Left colon (tissue), 2 donors: Measurements from ENCODE around the gene TLE7. TPM values are rescaled to one million over a fixed set of nuclear protein-coding genes. Genes with fewer than 3 reads are reported as not detected.

Source experiments
- ATAC-seq: fragments of 200-7000 bp; cut with Tn5 transposase; one replicate; pipeline ENCODE4 v1.9.1; 2020; ENCODE audit warnings: mild to moderate bottlenecking, moderate library complexity
- DNase-seq, 2 donors: peaks; one replicate each; pipeline ENCODE4 v3.0.0-alpha.2; 2020
- intact Hi-C, 2 donors: fragments of 100-400 bp; cut with DNase I in 1 of 2; cut with micrococcal nuclease in 1 of 2; formaldehyde crosslinking; loops; one replicate each; pipeline versions ENCODE4 v1.11.2 to v1.14.0; 2022; cut with DNase I, micrococcal nuclease
- total RNA-seq, 2 donors: library from RNA; stranded (reverse); fragmentation: NEBNext Ultra II Directional; extraction: Animal tissue kit (Norgen Biotek cat#: 25700); gene quantifications; one replicate each; pipeline ENCODE4 v1.2.1, GENCODE V29; 2021
- donor health status: DM: no; HTN: no; CAD: no.
- donor health status: DM: yes; HTN: yes; CAD: no.

TLE7 gene
- total RNA-seq, 2 donors from 2014 or later = not detected

DNA sequence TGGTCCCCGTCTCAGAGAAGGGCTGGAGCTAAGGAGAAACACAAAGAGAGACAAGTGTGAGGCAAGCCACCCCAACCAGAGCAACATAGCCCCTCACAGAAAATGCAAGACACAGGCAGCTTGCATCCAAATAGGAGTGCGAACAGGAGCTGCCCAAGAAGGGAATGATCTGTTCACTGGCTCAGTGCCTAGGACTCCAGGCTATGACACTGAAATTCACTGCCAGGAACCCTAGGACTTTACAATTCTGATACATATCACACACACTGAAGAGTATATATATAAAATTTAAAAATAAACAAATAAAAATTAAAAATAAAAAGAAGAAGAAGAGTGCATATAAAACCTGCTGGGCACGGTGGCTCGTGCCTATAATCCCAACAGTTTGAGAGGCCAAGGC lies 14.9 kb upstream of the TLE7 start:
- intact Hi-C loops = no loop called here
- DNase-seq (no peak), ATAC-seq (no peak)

DNA sequence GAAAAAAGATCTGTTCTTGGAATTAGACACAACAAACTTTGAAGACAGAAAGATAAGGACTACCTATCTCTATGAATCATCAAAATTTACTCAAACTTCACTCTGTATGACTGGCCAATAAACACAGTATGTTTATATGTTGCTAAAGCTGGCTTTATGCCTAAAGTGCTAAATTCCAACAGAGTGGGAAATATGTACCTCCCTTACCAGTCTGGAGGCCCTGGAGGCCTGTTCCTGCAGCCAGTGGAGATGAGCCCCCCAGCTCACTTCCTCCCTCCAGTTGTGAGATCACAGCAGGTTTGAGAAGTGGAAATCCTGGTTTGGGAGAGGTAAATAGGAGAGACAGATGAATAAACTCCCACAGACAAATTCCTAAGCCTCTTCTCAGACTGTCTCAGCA lies 11.2 kb upstream of the TLE7 start:
- intact Hi-C loops = no loop called here
- no peak for DNase-seq
- no peak for ATAC-seq

- ATAC-seq (no peak), DNase-seq (no peak)
- intact Hi-C loops = no loop called here
These were observed 7.2 kb upstream of the TLE7 start for GRCh38 chr16:71449020-71449419.

GRCh38 chr16:71448274-71448866 lies 6.5 kb upstream of the TLE7 start:
- DNase-seq (no peak), ATAC-seq (no peak)
- intact Hi-C loops = no loop called here

DNA sequence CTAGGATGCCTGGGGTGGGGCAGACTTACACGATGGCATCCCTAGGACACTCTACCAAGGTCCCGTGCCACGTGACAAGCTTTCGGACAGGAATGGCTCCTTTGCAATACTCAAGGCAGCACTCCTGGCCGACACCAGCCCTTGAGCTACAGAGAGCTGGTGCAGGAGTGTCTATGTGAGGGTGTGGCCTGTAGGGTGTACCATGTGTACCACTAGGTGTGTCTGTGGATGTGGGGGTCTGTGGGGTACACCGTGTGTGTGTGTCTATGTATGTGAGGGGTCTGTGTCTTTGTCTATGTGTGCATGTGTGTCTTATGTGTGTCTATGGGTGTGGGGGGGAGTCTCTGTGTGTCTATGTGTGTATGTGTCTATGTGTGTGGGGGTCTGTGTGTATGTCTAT lies 1.9 kb upstream of the TLE7 start:
- DNase-seq (no peak), ATAC-seq (no peak)
- intact Hi-C loops = no loop called here

DNA sequence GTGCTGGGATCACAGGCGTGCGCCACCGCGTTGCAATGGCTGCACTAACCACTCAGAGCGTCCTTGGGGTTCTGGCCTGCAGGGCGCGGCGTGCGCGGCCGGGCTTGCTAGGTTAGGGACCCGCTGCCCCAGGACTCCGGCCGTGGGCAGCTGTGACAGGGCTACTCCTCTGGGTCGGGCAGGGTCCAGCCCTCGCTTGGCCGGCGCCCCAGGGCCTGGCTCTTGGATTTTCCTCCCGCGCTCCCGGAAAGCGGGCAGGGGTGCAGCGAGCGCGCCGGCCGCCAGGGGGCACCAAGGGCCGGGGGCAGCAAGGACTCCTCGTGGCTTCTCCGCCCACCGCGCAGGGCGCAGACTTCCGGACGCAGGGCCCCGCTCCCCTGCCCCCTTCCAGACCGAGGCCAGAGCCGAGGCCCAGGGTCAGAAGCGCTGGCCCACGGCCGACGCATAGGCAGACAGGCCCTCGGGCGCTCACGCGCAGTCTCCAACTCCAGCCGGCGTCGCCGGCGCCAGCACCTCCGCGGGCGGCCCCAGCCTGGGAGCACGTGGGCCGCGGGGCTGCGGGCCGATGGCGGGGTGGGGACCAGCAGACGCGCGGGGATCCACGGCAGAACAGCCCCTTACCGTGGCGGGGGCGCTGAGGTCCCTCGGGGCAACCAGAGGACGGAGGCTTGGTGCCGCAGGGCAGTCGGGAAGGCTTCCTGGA lies 355 bp downstream of the TLE7 start:
- ATAC-seq = no peak
- intact Hi-C loops = no loop called here

DNA sequence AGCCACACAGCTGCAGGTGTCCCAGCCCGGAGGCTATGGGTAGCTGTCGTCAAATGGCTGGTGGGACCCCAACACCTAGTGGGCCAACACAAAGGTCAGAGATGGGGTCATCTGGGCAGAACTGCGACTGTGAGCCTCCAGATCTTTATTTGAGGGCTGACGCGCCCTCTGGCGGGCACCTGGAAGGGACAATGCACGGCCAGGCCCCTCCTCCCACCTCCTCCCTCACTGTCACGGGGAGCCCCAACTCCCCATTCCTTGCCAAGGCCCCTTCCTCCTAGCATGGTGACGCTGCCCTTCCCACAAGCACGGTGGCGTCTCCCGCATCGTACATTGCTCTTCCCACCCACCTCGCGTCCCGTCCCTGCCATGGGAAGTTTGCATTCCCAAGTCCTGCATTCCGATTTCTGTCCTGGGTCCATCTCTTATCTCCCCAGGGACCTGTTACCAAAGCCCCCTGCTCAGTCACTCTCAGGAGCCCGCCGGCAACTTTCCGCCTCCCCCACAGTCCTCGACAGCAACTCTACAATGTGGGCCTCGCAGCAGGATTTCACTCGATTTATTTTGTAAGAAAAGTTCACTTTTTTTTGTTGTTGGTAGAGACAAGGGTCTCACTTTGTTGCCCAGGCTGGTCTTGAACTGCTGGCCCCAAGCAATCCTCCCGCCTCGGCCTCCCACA lies 1.0 kb downstream of the TLE7 start:
- ATAC-seq (no peak), DNase-seq (no peak)
- intact Hi-C loops = no loop called here

More for the DNA sequence above, 355 bp downstream of the TLE7 start:
- no peak for DNase-seq

DNA sequence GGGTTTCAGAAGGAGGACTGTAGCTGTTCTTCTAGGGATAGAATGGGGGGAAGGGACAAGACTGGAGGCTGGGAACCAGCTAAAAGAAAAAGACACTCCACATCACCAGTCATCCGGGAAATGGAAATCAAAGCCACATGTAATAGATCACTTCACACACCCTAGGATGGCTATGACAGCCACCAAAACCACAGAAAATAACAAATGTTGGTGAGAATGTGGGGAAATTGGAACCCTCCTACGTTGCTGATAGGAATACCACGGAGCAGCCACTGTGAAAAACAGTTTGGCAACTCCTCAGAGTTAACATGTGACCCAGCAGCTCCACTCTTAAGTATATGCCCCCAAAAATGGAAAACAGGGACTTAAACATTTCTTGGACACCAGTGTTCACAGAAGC lies 2.3 kb downstream of the TLE7 start:
- ATAC-seq = no peak
- DNase-seq = no peak
- intact Hi-C loops = no loop called here

DNA sequence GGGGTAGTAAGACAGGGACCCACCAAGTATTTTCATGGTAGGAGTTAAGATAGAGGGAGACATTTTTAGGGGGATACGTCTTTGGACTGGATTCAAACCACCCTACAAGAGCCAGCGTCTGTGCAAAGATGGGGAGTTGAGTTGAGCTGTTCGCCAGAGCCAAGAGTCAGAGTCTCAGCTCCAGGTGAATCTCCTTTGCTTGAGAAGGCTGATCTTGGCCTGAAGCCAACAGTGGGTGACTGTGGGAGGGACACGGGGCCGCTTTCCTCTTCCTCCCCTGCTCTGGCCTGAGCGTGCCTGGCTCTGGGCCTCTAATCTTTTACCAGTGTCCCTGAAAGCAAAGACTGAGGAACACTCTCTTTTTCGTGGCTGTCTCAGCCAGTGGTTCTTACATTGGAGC lies 5.4 kb downstream of the TLE7 start:
- intact Hi-C loops = no loop called here
- ATAC-seq (no peak), DNase-seq (no peak)

- DNase-seq = no peak
- intact Hi-C loops = no loop called here
- ATAC-seq = no peak
These were observed 8.9 kb downstream of the TLE7 start for GRCh38 chr16:71432906-71433305.

- intact Hi-C loops = no loop called here
- no peak for ATAC-seq
- no peak for DNase-seq
These were observed 9.9 kb downstream of the TLE7 start for GRCh38 chr16:71431991-71432390.

DNA sequence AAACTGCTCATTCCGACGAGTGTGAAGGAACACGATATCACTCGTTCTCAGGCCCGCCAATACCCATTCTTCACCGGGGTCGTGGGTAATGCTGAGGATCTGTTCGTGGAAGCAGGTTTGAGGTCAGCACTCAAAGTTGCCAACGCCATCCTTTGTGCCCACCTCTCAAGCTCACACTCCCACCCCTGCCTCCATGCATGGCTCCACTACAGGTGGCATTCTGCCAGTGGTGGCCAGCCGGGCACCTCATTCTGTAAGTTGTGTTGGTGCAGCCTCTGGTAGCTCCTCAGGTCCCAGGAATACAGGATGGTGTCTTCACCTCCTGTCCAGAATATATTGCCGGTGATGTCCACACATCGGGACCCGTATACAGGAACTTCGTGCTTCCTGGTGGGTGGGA lies 10.7 kb downstream of the TLE7 start:
- DNase-seq (no peak), ATAC-seq (no peak)
- intact Hi-C loops = no loop called here

DNA sequence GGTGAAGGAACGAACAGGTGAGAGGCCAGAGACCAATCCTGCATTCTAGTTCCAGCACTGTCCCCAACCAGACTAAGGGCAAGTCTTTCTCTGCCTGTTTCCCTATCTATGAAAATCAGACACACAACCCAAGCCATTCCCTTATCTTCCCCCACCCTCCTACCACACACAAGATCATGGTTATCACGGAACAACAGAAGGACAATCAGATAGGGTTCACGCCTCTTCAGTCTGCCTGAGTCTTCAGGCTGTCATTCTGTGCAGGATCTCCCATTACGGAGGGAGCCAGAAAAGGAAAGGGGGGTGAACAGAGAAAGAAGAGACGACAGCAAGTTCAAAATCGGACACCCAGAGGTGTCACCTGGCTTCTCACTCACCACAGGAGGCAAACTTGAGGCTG lies 11.1 kb downstream of the TLE7 start:
- DNase-seq = no peak
- intact Hi-C loops = no loop called here
- no peak for ATAC-seq

DNA sequence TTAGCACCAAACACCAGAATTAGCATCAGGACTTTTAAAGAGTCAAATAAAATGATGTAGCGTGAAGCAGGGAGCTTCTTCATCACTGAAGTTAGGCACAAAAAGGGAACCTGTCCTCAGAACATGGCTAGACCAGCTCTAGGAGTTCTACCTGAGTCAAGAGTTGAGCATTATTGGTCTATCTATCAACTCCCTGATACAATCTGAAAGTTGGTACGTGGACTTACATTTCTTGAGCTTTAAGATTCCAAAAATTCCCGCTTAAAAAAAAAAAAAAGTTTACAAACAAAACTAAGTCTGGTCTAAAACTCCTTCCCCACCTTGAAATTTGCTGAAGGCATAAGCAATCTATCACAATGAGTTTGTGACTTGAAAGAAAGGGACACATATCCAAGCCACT lies 12.3 kb downstream of the TLE7 start:
- no peak for ATAC-seq
- no peak for DNase-seq
- intact Hi-C loops = no loop called here

- DNase-seq (no peak), ATAC-seq (no peak)
- intact Hi-C loops = no loop called here
These were observed 13.0 kb downstream of the TLE7 start for GRCh38 chr16:71428883-71429282.

DNA sequence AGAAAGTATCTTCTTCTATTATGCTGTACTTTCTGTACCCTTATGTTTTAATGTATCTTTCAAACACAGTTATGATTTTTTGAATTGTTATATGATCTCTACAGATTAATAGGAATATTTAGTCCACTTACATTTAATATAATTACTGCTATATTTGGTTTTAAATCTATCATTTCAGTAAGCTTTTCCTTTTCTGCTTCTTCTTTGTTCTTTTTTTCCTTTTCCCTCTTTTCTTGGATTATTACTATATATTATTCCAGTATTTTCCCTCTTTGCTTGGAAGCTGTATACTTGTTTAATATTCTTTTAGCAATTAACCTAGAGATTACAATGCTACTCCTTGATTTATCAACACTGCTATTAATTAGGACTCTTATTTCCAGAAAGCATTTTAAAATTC lies 13.5 kb downstream of the TLE7 start:
- ATAC-seq (no peak), DNase-seq (no peak)
- intact Hi-C loops = no loop called here

DNA sequence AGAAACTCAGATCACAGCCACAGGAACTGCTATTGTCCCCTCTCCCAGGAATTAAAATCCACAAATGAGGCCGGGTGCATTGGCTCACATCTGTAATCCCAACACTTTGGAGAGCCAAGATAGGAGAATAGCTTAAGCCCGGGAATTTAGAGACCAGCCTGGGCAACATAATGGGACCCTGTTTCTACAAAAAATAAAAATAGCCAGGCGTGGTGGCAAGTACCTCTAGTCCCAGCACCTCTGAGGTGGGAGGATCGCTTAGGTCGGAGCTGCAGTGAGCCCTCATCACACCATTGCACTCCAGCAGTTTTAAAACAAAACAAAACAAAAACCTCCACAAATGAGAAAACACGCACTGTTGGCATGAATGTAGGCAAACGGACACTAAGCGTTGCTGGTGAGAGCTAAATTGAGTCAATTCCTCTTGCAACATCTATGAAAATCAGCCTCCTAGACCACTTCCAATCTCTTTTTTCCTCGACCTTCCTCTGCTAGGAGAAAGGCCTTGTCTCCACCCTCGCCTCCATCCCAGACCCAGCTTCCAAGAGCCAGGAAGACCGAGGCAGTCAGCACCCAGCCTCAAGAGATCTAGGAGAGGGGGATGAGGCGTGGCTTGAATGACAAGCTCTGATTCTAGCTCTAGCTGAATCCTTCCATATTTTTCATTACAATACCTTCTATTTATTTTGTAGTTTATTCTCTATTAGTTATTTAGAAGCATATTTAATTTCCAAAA lies 14.8 kb downstream of the TLE7 start:
- intact Hi-C loops = no loop called here
- no peak for ATAC-seq
- no peak for DNase-seq

DNA sequence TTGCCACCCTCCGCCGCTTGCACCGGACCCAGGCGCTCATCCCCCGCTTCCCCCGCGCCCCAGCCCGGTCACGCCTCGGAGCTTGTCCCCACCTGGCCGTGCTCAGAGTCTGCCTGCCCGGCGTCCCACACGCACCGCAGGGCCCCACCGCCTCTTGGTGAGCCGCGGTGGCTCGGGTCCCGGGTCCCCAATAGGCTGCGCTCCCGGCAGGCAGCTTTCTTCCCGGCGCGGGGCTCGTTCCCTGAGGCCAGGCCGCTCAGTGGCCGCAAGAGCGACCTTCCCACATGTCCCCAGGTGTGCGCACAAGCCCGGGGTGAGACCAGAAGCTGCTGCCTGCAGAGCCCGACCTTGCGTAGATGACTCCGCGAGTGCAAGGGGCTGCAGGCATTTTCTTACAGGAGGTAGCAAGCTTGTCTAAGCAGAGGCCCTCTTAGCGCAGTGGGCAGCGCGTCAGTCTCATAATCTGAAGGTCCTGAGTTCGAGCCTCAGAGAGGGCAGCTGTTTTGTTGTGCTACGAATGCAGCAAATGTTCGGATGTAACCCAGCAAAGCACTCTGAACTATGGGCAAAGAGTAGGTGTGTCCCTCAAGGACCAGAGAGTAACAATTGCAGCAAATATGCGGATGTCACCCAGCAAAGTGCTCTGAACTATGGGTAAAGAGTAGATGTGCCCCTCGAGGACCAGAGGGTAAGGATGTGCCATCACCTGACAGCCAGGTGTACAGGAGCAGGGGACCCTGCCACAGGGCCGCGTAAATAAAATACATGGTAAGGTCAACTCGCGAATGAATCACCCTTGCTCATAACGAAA lies 15.6 kb downstream of the TLE7 start:
- ATAC-seq (peak; percentile 17), DNase-seq (no peak)
- intact Hi-C loops = no loop called here

GRCh38 chr16:71425746-71426068 lies 16.1 kb downstream of the TLE7 start:
- DNase-seq = no peak
- ATAC-seq = no peak
- intact Hi-C loops = no loop called here
